DOHH2 (cell line): ENCODE data around the gene PAH.

Experiments used
- CTCF ChIP-seq: fragments of 200-600 bp; sonication (generic); IDR thresholded peaks from one replicate; pipeline ENCODE4 v1.5.1; 2014; ENCODE audit warnings: antibody characterized with exemption, mild to moderate bottlenecking, low read depth, low read length; ENCODE audit not compliant: poor library complexity, severe bottlenecking
- EZH2phosphoT487 ChIP-seq: fragments of 200-600 bp; sonication (generic); IDR thresholded peaks from 2 replicates; pipeline ENCODE4 v1.6.1; 2017; ENCODE audit warnings: borderline replicate concordance, mild to moderate bottlenecking, antibody characterized with exemption, low read length, moderate library complexity, mixed read lengths

- TF ChIP-seq CTCF (no peak), EZH2phosphoT487 (no peak)
These were observed 39.1 kb upstream of the PAH start for GRCh38 chr12:102955926-102956737.
